Endothelial cell of umbilical vein (primary cell): ENCODE measurements around the gene CIROP. TPM values are rescaled to one million over a fixed set of nuclear protein-coding genes. Genes with fewer than 3 reads are reported as not detected.

Experiments used
- BruUV-seq: library from RNA; stranded (reverse); fragments of 400-500 nt; replicated peaks from 2 replicates; lab custom pipeline; 2021; lab: Mats Ljungman, UMichigan
- CTCF ChIA-PET: fragments of 300-600, 350-600 bp; sonication (Branson Sonifier 250); formaldehyde crosslinking; loops from one replicate; lab custom pipeline; 2021; ENCODE audit warnings: antibody characterized with exemption, inconsistent platforms; lab: Charles Lee
- POLR2A ChIA-PET: fragments of 300-600, 350-600 bp; sonication (Branson Sonifier 250); formaldehyde crosslinking; loops from one replicate; lab custom pipeline; 2021; ENCODE audit warnings: antibody characterized with exemption, inconsistent platforms; lab: Charles Lee
- DNase-seq: peaks from one replicate; pipeline ENCODE4 v3.0.0-alpha.2; 2011; ENCODE audit warnings: low read depth, low spot score
- FAIRE-seq: peaks from 2 replicates; lab custom pipeline; 2011; peaks lifted over from hg19 to GRCh38; lab: Jason Lieb, UNC
- H2AFZ ChIP-seq: 2 replicates; pipeline ENCODE4 v1.6.0; 2012; ENCODE audit warnings: low read depth, low read length, control low read depth, inconsistent platforms
- H3K27ac ChIP-seq: 2 replicates; pipeline ENCODE4 v1.5.1; 2011; ENCODE audit warnings: low read depth, mild to moderate bottlenecking, control low read depth, low read length, moderate library complexity; ENCODE audit not compliant: insufficient read depth
- H3K27me3 ChIP-seq, 2 experiments: 2 replicates each; pipeline versions ENCODE4 v1.6.0 to v1.6.1; 2011; ENCODE audit warnings: low read length in 2 of 2, mixed read lengths in 1 of 2; ENCODE audit not compliant: control insufficient read depth in 2 of 2, insufficient read depth in 2 of 2
- H3K36me3 ChIP-seq, 2 experiments: 2 replicates in 1 of 2; 3 replicates in 1 of 2; pipeline ENCODE4 v1.5.1; 2011; ENCODE audit warnings: low read length in 2 of 2, mild to moderate bottlenecking in 1 of 2, moderate library complexity in 1 of 2; ENCODE audit not compliant: control insufficient read depth in 2 of 2, insufficient read depth in 2 of 2; ENCODE audit errors: extremely low read depth in 1 of 2
- H3K4me1 ChIP-seq: 3 replicates; pipeline ENCODE4 v1.5.1; 2011; ENCODE audit warnings: mild to moderate bottlenecking, low read length; ENCODE audit not compliant: control insufficient read depth, insufficient read depth; ENCODE audit errors: extremely low read depth
- H3K4me2 ChIP-seq: 2 replicates; pipeline ENCODE4 v1.6.1; 2011; ENCODE audit warnings: low read length, control low read depth, mixed read lengths; ENCODE audit not compliant: insufficient read depth
- H3K4me3 ChIP-seq, 3 experiments: fragments of 200-600 bp in 1 of 3; sonication (generic), shearing (Covaris generic) in 1 of 3; replicated peaks in 1 of 3; 2 replicates each; pipeline ENCODE4 v1.5.1; 2011 to 2016; ENCODE audit warnings: control low read depth in 3 of 3, low read length in 3 of 3, mild to moderate bottlenecking in 2 of 3, inconsistent platforms in 1 of 3, low read depth in 1 of 3, moderate library complexity in 1 of 3; ENCODE audit not compliant: insufficient read depth in 1 of 3
- H3K79me2 ChIP-seq: 2 replicates; pipeline ENCODE4 v1.6.0; 2012; ENCODE audit warnings: low read length, inconsistent platforms; ENCODE audit not compliant: control insufficient read depth, insufficient read depth
- H3K9ac ChIP-seq: replicated peaks from 2 replicates; pipeline ENCODE3; 2011; ENCODE audit warnings: low read length, control low read depth; ENCODE audit not compliant: insufficient read depth; ENCODE audit errors: extremely low read depth
- H3K9me1 ChIP-seq: replicated peaks from 3 replicates; pipeline ENCODE4 v1.6.0; 2011; ENCODE audit warnings: mild to moderate bottlenecking, low read length; ENCODE audit not compliant: control insufficient read depth, insufficient read depth; ENCODE audit errors: extremely low read depth
- H3K9me3 ChIP-seq: replicated peaks from 2 replicates; pipeline ENCODE4 v1.5.1; 2012; ENCODE audit warnings: low read length, inconsistent platforms; ENCODE audit not compliant: control insufficient read depth, insufficient read depth
- H4K20me1 ChIP-seq: replicated peaks from 2 replicates; pipeline ENCODE3; 2011; ENCODE audit warnings: mild to moderate bottlenecking, low read length; ENCODE audit not compliant: control insufficient read depth, insufficient read depth; ENCODE audit errors: extremely low read depth
- CTCF ChIP-seq, 2 donors: IDR thresholded peaks; 1 replicate in 1 of 2; 2 replicates in 1 of 2; pipeline ENCODE4 v1.5.1; 2011; ENCODE audit warnings: low read length in 2 of 2, mild to moderate bottlenecking in 2 of 2, moderate library complexity in 2 of 2, control low read depth in 1 of 2, inconsistent platforms in 1 of 2, low read depth in 1 of 2; ENCODE audit not compliant: insufficient read depth in 1 of 2; ENCODE audit errors: extremely low read depth in 1 of 2
- EZH2 ChIP-seq: IDR thresholded peaks from 2 replicates; pipeline ENCODE4 v1.6.1; 2012; ENCODE audit warnings: borderline replicate concordance, low read depth, mild to moderate bottlenecking, moderate library complexity, low read length, inconsistent platforms; ENCODE audit not compliant: severe bottlenecking
- FOS ChIP-seq: IDR thresholded peaks from 2 replicates; pipeline ENCODE4 v1.6.1; 2011; ENCODE audit warnings: mild to moderate bottlenecking, low read length, moderate library complexity, borderline replicate concordance; ENCODE audit not compliant: insufficient read depth
- GATA2 ChIP-seq: IDR thresholded peaks from 2 replicates; pipeline ENCODE4 v1.7.0; 2011; ENCODE audit warnings: low read depth, mild to moderate bottlenecking, moderate library complexity, mixed read lengths, low read length; ENCODE audit not compliant: insufficient read length, insufficient read depth
- JUN ChIP-seq: IDR thresholded peaks from 2 replicates; pipeline ENCODE4 v1.6.1; 2011; ENCODE audit warnings: borderline replicate concordance, low read depth; ENCODE audit not compliant: insufficient read length, insufficient read depth
- MAX ChIP-seq: IDR thresholded peaks from 2 replicates; pipeline ENCODE4 v1.6.1; 2011; ENCODE audit not compliant: insufficient read depth, insufficient read length
- MYC ChIP-seq: IDR thresholded peaks from one replicate; pipeline ENCODE4 v1.6.1; 2011; ENCODE audit warnings: mild to moderate bottlenecking, low read depth, low read length
- POLR2A ChIP-seq: IDR thresholded peaks from 2 replicates; pipeline ENCODE4 v1.6.1; 2012; ENCODE audit warnings: low read depth, mild to moderate bottlenecking, control low read depth, low read length
- POLR2AphosphoS5 ChIP-seq: IDR thresholded peaks from 2 replicates; pipeline ENCODE4 v1.6.1; 2012; ENCODE audit warnings: low read depth, mild to moderate bottlenecking, control low read depth, low read length, moderate library complexity; ENCODE audit not compliant: insufficient read depth
- dilution Hi-C: fragments of 300-500 bp; cut with MboI; formaldehyde crosslinking; loops from one replicate; pipeline ENCODE4 v1.15.0; 2019; ENCODE audit warnings: low sequenced_read_pairs; ENCODE audit not compliant: extremely low pct_ligation_motif_present
- intact Hi-C: fragments of 100-400 bp; cut with micrococcal nuclease; formaldehyde crosslinking; loops from one replicate; pipeline ENCODE4 v1.10.0; 2022
- polyA plus RNA-seq, 4 experiments: library from polyadenylated mRNA; depleted of rRNA in 3 of 4; stranded (reverse) in 3 of 4; unstranded in 1 of 4; fragments of >200 nt; gene quantifications; 2 replicates each; pipeline versions ENCODE4 v1.2.1 to v1.2.3, GENCODE V29; 2011 to 2012; ENCODE audit warnings: missing spikeins in 1 of 4
- total RNA-seq: library from RNA; stranded (reverse); gene quantifications from 2 replicates; pipeline ENCODE4 v1.2.3, GENCODE V29; 2021

CIROP gene
- total and polyA plus RNA-seq, 2 donors (not counting 3 experiments of a cell fraction or from before 2014, with no cell fraction given) = not detected

GRCh38 chr14:23137192-23137812, 32.5 kb upstream of the CIROP start:
- Histone ChIP-seq H3K79me2 (no peaks in the 10 kb centered on the region), H3K4me3 (no peak overlapping the region), H3K4me1 (peaks cover 8% of the 10 kb centered on the region), H3K9me3 (no peaks in the 10 kb centered on the region), H3K27ac (no peak overlapping the region), H3K4me2 (no peak overlapping the region), H3K27me3 (no peaks in the 10 kb centered on the region), H2AFZ (no peak overlapping the region), H3K9ac (no peak overlapping the region), H3K36me3 (no peaks in the 10 kb centered on the region), H3K9me1 (no peaks in the 10 kb centered on the region), H4K20me1 (no peaks in the 10 kb centered on the region)
- no TSS peak for BruUV-seq
- dilution Hi-C loops = no loop called here
- no peak for DNase-seq
- intact Hi-C loops = no loop called here
- ChIA-PET CTCF (interaction anchor here (0.8 to 2.4 kb wide), 4 partner anchors 16 to 49 kb away, joined by 3 to 20 read pairs (median 4); partner anchors contain the start of gene SLC7A8), POLR2A (no interaction called here)
- FAIRE-seq = no peak
- TF ChIP-seq EZH2 = no peak
- TF ChIP-seq GATA2 = no peak
- no peak for TF ChIP-seq FOS
- no peak for TF ChIP-seq POLR2A
- TF ChIP-seq MYC = no peak
- TF ChIP-seq CTCF (IDR thresholded peaks at IDR 0.05; ENCODE audit: extremely low read depth in 1 of 2, insufficient read depth in 1 of 2, low read depth in 1 of 2, low read length in 2 of 2) = no peak
- TF ChIP-seq MAX = no peak
- no peak for TF ChIP-seq JUN
- no peak for TF ChIP-seq POLR2AphosphoS5
